Left lung (tissue), 10 donors: ENCODE data around the gene PRMT1. TPM values are rescaled to one million over a fixed set of nuclear protein-coding genes. Genes with fewer than 3 reads are reported as not detected.

Source experiments
- ATAC-seq: fragments of 200-7000 bp; cut with Tn5 transposase; one replicate; pipeline ENCODE4 v1.9.1; 2020; ENCODE audit warnings: moderate library complexity
- DNase-seq, 4 donors: peaks; one replicate each; pipeline ENCODE4 v3.0.0-alpha.2; 2013 to 2020
- H3K27ac ChIP-seq, 2 donors: fragments of 200-600 bp; sonication (generic) in 1 of 2; one replicate each; pipeline versions ENCODE4 v1.5.0 to v1.8.0; 2020 to 2021
- H3K27me3 ChIP-seq, 2 donors: fragments of 200-600 bp; sonication (generic) in 1 of 2; one replicate each; pipeline versions ENCODE4 v1.5.0 to v1.8.0; 2020 to 2021
- H3K36me3 ChIP-seq, 2 donors: fragments of 200-600 bp; sonication (generic) in 1 of 2; one replicate each; pipeline versions ENCODE4 v1.5.0 to v1.8.0; 2020 to 2021
- H3K4me1 ChIP-seq, 2 donors: fragments of 200-600 bp; one replicate each; pipeline ENCODE4 v1.8.0; 2021
- H3K4me3 ChIP-seq, 2 donors: fragments of 200-600 bp; sonication (generic) in 1 of 2; one replicate each; pipeline versions ENCODE4 v1.5.0 to v1.8.0; 2020 to 2021; ENCODE audit warnings: mild to moderate bottlenecking in 1 of 2
- H3K9me3 ChIP-seq, 2 donors: fragments of 200-600 bp; sonication (generic) in 1 of 2; one replicate each; pipeline versions ENCODE4 v1.5.0 to v1.8.0; 2020 to 2021
- CTCF ChIP-seq, 2 donors: fragments of 200-600 bp; sonication (generic) in 1 of 2; IDR thresholded peaks; one replicate each; pipeline versions ENCODE4 v1.5.0 to v1.8.0; 2021; ENCODE audit warnings: antibody characterized with exemption in 2 of 2
- intact Hi-C, 2 donors: fragments of 100-400 bp; cut with DNase I; formaldehyde crosslinking; loops; one replicate each; pipeline versions ENCODE4 v1.11.2 to v1.14.2; 2022
- microRNA-seq, 2 donors: library from miRNA; unstranded; fragments of <30 nt; microRNA quantifications; one replicate each; pipeline ENCODE4, GENCODE V29; 2019
- polyA plus RNA-seq, 6 donors: library from polyadenylated mRNA; unstranded; fragments of 120-200 nt; gene quantifications; one replicate each; pipeline ENCODE4 v1.2.1, GENCODE V29; 2013; ENCODE audit not compliant: insufficient read length in 6 of 6
- total RNA-seq, 2 donors: library from RNA; stranded (reverse); fragmentation: NEBNext Ultra II Directional; extraction: Animal tissue kit (Norgen Biotek cat#: 25700); gene quantifications; one replicate each; pipeline ENCODE4 v1.2.1, GENCODE V29; 2021
- donor health status: DM: no; HTN: yes; CAD: no.
- donor health status: DM: no; HTN: no; CAD: no.

Gene PRMT1
- total and polyA plus RNA-seq, 8 donors, result 79.3 to 258 (median 221) TPM

- DNase-seq, result peak in 3 of 4 donors; percentile 61 to 92 (median 86)
- no peaks in the 10 kb centered on the region for H3K27me3 ChIP-seq
- peak; percentile 70 for ATAC-seq
- H3K4me3 ChIP-seq, result no peak overlapping the region
- H3K27ac ChIP-seq, result peak overlapping the region in 1 of 2 donors; percentile 62
- no peak for TF ChIP-seq CTCF (IDR thresholded peaks at IDR 0.05)
- H3K36me3 ChIP-seq, result no peaks in the 10 kb centered on the region
- H3K4me1 ChIP-seq, result no peaks in the 10 kb centered on the region
- intact Hi-C loops, result no loop called here
- no peaks in the 10 kb centered on the region for H3K9me3 ChIP-seq
Measured at GRCh38 chr19:49727217-49728030, 50.4 kb downstream of the PRMT1 start.

GRCh38 chr19:49730166-49730565 lies 53.1 kb downstream of the PRMT1 start:
- no peak for TF ChIP-seq CTCF (IDR thresholded peaks at IDR 0.05)
- intact Hi-C loops, result no loop called here

More at GRCh38 chr19:49730166-49730565, 53.1 kb downstream of the PRMT1 start:
- Histone ChIP-seq H3K9me3 (no peaks in the 10 kb centered on the region), H3K27me3 (no peaks in the 10 kb centered on the region), H3K4me3 (no peak overlapping the region), H3K27ac (no peak overlapping the region), H3K4me1 (no peaks in the 10 kb centered on the region), H3K36me3 (no peaks in the 10 kb centered on the region)
- DNase-seq (no peak), ATAC-seq (no peak)

Small RNA genes within 50 kb of the gene (microRNA-seq; reads per million reads assigned to microRNA genes)
- 0.14 to 0.34 reads per million in 2 donors for gene MIR5088

Other genes starting within 250 kb of the PRMT1 start
- under 1 TPM; 0.29 to 0.34 TPM for gene SLC17A7, start 235.7 kb upstream of the PRMT1 start, total RNA-seq
- under 1 TPM; 0.21 to 0.70 (median 0.36) TPM for gene SLC17A7, start 235.7 kb upstream of the PRMT1 start, polyA plus RNA-seq
- gene PIH1D1, start 225.5 kb upstream of the PRMT1 start, total RNA-seq, result 10 to 100 TPM; 54.4 to 78.5 TPM
- gene PIH1D1, start 225.5 kb upstream of the PRMT1 start, polyA plus RNA-seq, result 10 to 100 TPM; 73.6 to 93.2 (median 79.6) TPM
- gene ALDH16A1, start 224.0 kb upstream of the PRMT1 start, total RNA-seq, result 10 to 100 TPM; 29.3 to 54.2 TPM
- gene ALDH16A1, start 224.0 kb upstream of the PRMT1 start, polyA plus RNA-seq, result 10 to 100 TPM; 12.6 to 18.3 (median 16.5) TPM
- 10 to 100 TPM in 1 of 2 donors, 1 to 10 TPM in 1; 6.8 to 10.1 TPM for gene FLT3LG, start 203.1 kb upstream of the PRMT1 start, total RNA-seq
- 1 to 10 TPM; 6.7 to 9.7 (median 7.4) TPM for gene FLT3LG, start 203.1 kb upstream of the PRMT1 start, polyA plus RNA-seq
- gene RPL13A, start 189.7 kb upstream of the PRMT1 start, total RNA-seq, result 1,000 to 10,000 TPM; 1,924 to 2,053 TPM
- gene RPL13A, start 189.7 kb upstream of the PRMT1 start, polyA plus RNA-seq, result 1,000 to 10,000 TPM; 3,217 to 4,076 (median 3,655) TPM
- gene RPS11, start 180.8 kb upstream of the PRMT1 start, total RNA-seq, result 1,000 to 10,000 TPM; 1,463 to 1,657 TPM
- gene RPS11, start 180.8 kb upstream of the PRMT1 start, polyA plus RNA-seq, result 1,000 to 10,000 TPM; 3,128 to 3,903 (median 3,649) TPM
- gene FCGRT, start 164.6 kb upstream of the PRMT1 start, total RNA-seq, result 100 to 1,000 TPM; 283 to 288 TPM
- 100 to 1,000 TPM; 287 to 382 (median 307) TPM for gene FCGRT, start 164.6 kb upstream of the PRMT1 start, polyA plus RNA-seq
- 10 to 100 TPM; 55.4 to 65.3 TPM for gene RCN3, start 149.3 kb upstream of the PRMT1 start, total RNA-seq
- gene RCN3, start 149.3 kb upstream of the PRMT1 start, polyA plus RNA-seq, result 10 to 100 TPM; 17.1 to 42.5 (median 22.4) TPM
- gene NOSIP, start 96.7 kb upstream of the PRMT1 start, total RNA-seq, result 10 to 100 TPM; 40.8 to 45.0 TPM
- gene NOSIP, start 96.7 kb upstream of the PRMT1 start, polyA plus RNA-seq, result 10 to 100 TPM; 56.6 to 67.9 (median 63.6) TPM
- 10 to 100 TPM in 1 of 2 donors, 1 to 10 TPM in 1; 7.6 to 13.6 TPM for gene PRRG2, start 96.0 kb upstream of the PRMT1 start, total RNA-seq
- gene PRRG2, start 96.0 kb upstream of the PRMT1 start, polyA plus RNA-seq, result 1 to 10 TPM; 3.8 to 6.8 (median 5.1) TPM
- 10 to 100 TPM; 26.1 to 26.7 TPM for gene PRR12, start 86.1 kb upstream of the PRMT1 start, total RNA-seq
- gene PRR12, start 86.1 kb upstream of the PRMT1 start, polyA plus RNA-seq, result 10 to 100 TPM; 21.4 to 33.7 (median 27.0) TPM
- 100 to 1,000 TPM in 1 of 2 donors, 10 to 100 TPM in 1; 76.0 to 131 TPM for gene RRAS, start 37.1 kb upstream of the PRMT1 start, total RNA-seq
- gene RRAS, start 37.1 kb upstream of the PRMT1 start, polyA plus RNA-seq, result 10 to 100 TPM; 21.4 to 34.0 (median 27.7) TPM
- gene SCAF1, start 35.1 kb upstream of the PRMT1 start, total RNA-seq, result 10 to 100 TPM; 61.5 to 63.8 TPM
- gene SCAF1, start 35.1 kb upstream of the PRMT1 start, polyA plus RNA-seq, result 10 to 100 TPM; 24.7 to 36.6 (median 33.1) TPM
- 10 to 100 TPM; 81.2 to 93.6 TPM for gene IRF3, start 11.4 kb upstream of the PRMT1 start, total RNA-seq
- 10 to 100 TPM; 60.2 to 79.1 (median 70.4) TPM for gene IRF3, start 11.4 kb upstream of the PRMT1 start, polyA plus RNA-seq
- gene BCL2L12, start 11.3 kb upstream of the PRMT1 start, total RNA-seq, result 10 to 100 TPM; 20.6 to 22.2 TPM
- gene BCL2L12, start 11.3 kb upstream of the PRMT1 start, polyA plus RNA-seq, result 10 to 100 TPM; 21.4 to 30.1 (median 28.2) TPM
- gene ADM5, start 12.3 kb downstream of the PRMT1 start, total RNA-seq, result 1 to 10 TPM in 1 of 2 donors, under 1 TPM in 1; 0.93 to 2.0 TPM
- 1 to 10 TPM; 1.2 to 2.6 (median 1.9) TPM for gene ADM5, start 12.3 kb downstream of the PRMT1 start, polyA plus RNA-seq
- gene CPT1C, start 13.8 kb downstream of the PRMT1 start, total RNA-seq, result 10 to 100 TPM in 1 of 2 donors, 1 to 10 TPM in 1; 6.2 to 11.3 TPM
- 10 to 100 TPM; 23.2 to 37.3 (median 29.3) TPM for gene CPT1C, start 13.8 kb downstream of the PRMT1 start, polyA plus RNA-seq
- under 1 TPM in 1 of 2 donors, not detected in 1; 0.39 TPM for gene TSKS, start 86.0 kb downstream of the PRMT1 start, total RNA-seq
- under 1 TPM; 0.17 to 0.45 (median 0.21) TPM for gene TSKS, start 86.0 kb downstream of the PRMT1 start, polyA plus RNA-seq
- 10 to 100 TPM; 84.9 to 87.6 TPM for gene AP2A1, start 89.7 kb downstream of the PRMT1 start, total RNA-seq
- 10 to 100 TPM; 52.9 to 83.1 (median 61.8) TPM for gene AP2A1, start 89.7 kb downstream of the PRMT1 start, polyA plus RNA-seq
- 10 to 100 TPM; 15.3 to 19.5 TPM for gene FUZ, start 136.0 kb downstream of the PRMT1 start, total RNA-seq
- 10 to 100 TPM; 23.2 to 31.7 (median 26.6) TPM for gene FUZ, start 136.0 kb downstream of the PRMT1 start, polyA plus RNA-seq
- 10 to 100 TPM; 52.1 to 57.1 TPM for gene MED25, start 141.0 kb downstream of the PRMT1 start, total RNA-seq
- gene MED25, start 141.0 kb downstream of the PRMT1 start, polyA plus RNA-seq, result 10 to 100 TPM; 55.1 to 67.4 (median 58.2) TPM
- gene PTOV1, start 173.9 kb downstream of the PRMT1 start, total RNA-seq, result 100 to 1,000 TPM in 1 of 2 donors, 10 to 100 TPM in 1; 96.0 to 133 TPM
- 100 to 1,000 TPM; 268 to 320 (median 279) TPM for gene PTOV1, start 173.9 kb downstream of the PRMT1 start, polyA plus RNA-seq
- 10 to 100 TPM; 63.0 to 89.5 TPM for gene PNKP, start 190.3 kb downstream of the PRMT1 start, total RNA-seq
- gene PNKP, start 190.3 kb downstream of the PRMT1 start, polyA plus RNA-seq, result 10 to 100 TPM; 56.8 to 78.6 (median 66.3) TPM
- gene AKT1S1, start 200.1 kb downstream of the PRMT1 start, total RNA-seq, result 10 to 100 TPM; 33.8 to 39.3 TPM
- 10 to 100 TPM; 24.7 to 42.9 (median 31.8) TPM for gene AKT1S1, start 200.1 kb downstream of the PRMT1 start, polyA plus RNA-seq
- gene TBC1D17, start 200.4 kb downstream of the PRMT1 start, total RNA-seq, result 10 to 100 TPM; 35.2 to 43.3 TPM
- gene TBC1D17, start 200.4 kb downstream of the PRMT1 start, polyA plus RNA-seq, result 10 to 100 TPM; 40.8 to 47.2 (median 46.3) TPM
- 1 to 10 TPM; 2.4 to 6.5 TPM for gene IL4I1, start 219.6 kb downstream of the PRMT1 start, total RNA-seq
- gene IL4I1, start 219.6 kb downstream of the PRMT1 start, polyA plus RNA-seq, result 1 to 10 TPM; 1.1 to 2.3 (median 1.7) TPM